ENCODE results near the gene HDGFL2. TPM values are rescaled to one million over a fixed set of nuclear protein-coding genes. Genes with fewer than 3 reads are reported as not detected.

Gene HDGFL2
- total RNA-seq, 2 donors from 2014 or later: 40.8 to 61.8 TPM

GRCh38 chr19:4441994-4442818 is 29.9 kb upstream of the HDGFL2 start:
- 66% methylated on average over 22 of the region's 22 CpGs for WGBS
- no peak for DNase-seq (ENCODE audit: low spot score)
- Histone ChIP-seq H3K36me3 (peaks cover 12 to 27% of the 10 kb centered on the region in 2 donors), H3K4me3 (no peak overlapping the region), H3K27ac (no peak overlapping the region), H3K4me1 (replicated peaks) (no peaks in the 10 kb centered on the region), H3K9me3 (no peaks in the 10 kb centered on the region), H3K27me3 (replicated peaks; ENCODE audit: insufficient read depth) (no peaks in the 10 kb centered on the region)
- intact Hi-C loops (cut with DNase I): no loop called here
- TF ChIP-seq CTCF (IDR thresholded peaks at IDR 0.05) (no peak), POLR2AphosphoS5 (IDR thresholded peaks at IDR 0.05) (no peak), POLR2A (IDR thresholded peaks at IDR 0.05) (no peak)

GRCh38 chr19:4442819-4443146 is 29.3 kb upstream of the HDGFL2 start:
- Histone ChIP-seq H3K36me3 (peaks cover 18 to 32% of the 10 kb centered on the region in 2 donors), H3K9me3 (no peaks in the 10 kb centered on the region), H3K27ac (no peak overlapping the region), H3K4me1 (replicated peaks) (no peaks in the 10 kb centered on the region), H3K4me3 (no peak overlapping the region), H3K27me3 (replicated peaks; ENCODE audit: insufficient read depth) (no peaks in the 10 kb centered on the region)
- 81% methylated on average over 10 of the region's 10 CpGs for WGBS
- DNase-seq (ENCODE audit: low spot score): no peak
- TF ChIP-seq POLR2A (IDR thresholded peaks at IDR 0.05) (no peak), CTCF (IDR thresholded peaks at IDR 0.05) (no peak), POLR2AphosphoS5 (IDR thresholded peaks at IDR 0.05) (no peak)
- intact Hi-C loops (cut with DNase I): no loop called here

- Histone ChIP-seq H3K27me3 (replicated peaks; ENCODE audit: insufficient read depth) (no peaks in the 10 kb centered on the region), H3K9me3 (no peaks in the 10 kb centered on the region), H3K27ac (no peak overlapping the region), H3K4me1 (replicated peaks) (no peaks in the 10 kb centered on the region), H3K36me3 (peaks cover 20 to 36% of the 10 kb centered on the region in 2 donors), H3K4me3 (no peak overlapping the region)
- intact Hi-C loops (cut with DNase I): no loop called here
- TF ChIP-seq POLR2A (IDR thresholded peaks at IDR 0.05) (no peak), CTCF (IDR thresholded peaks at IDR 0.05) (no peak), POLR2AphosphoS5 (IDR thresholded peaks at IDR 0.05) (no peak)
- no peak for DNase-seq (ENCODE audit: low spot score)
- WGBS: 91% methylated on average over 14 of the region's 15 CpGs
These were observed 28.9 kb upstream of the HDGFL2 start for GRCh38 chr19:4443188-4443587.

GRCh38 chr19:4443966-4444764 is 27.9 kb upstream of the HDGFL2 start:
- no peak for DNase-seq (ENCODE audit: low spot score)
- Histone ChIP-seq H3K27me3 (replicated peaks; ENCODE audit: insufficient read depth) (no peaks in the 10 kb centered on the region), H3K4me1 (replicated peaks) (no peaks in the 10 kb centered on the region), H3K36me3 (peaks cover 26 to 36% of the 10 kb centered on the region in 2 donors), H3K9me3 (no peaks in the 10 kb centered on the region), H3K27ac (no peak overlapping the region), H3K4me3 (no peak overlapping the region)
- WGBS: 77% methylated on average over 18 of the region's 20 CpGs
- intact Hi-C loops (cut with DNase I): no loop called here
- no peak for TF ChIP-seq CTCF (IDR thresholded peaks at IDR 0.05)
- TF ChIP-seq POLR2AphosphoS5 (IDR thresholded peaks at IDR 0.05): no peak
- TF ChIP-seq POLR2A (IDR thresholded peaks at IDR 0.05): no peak

Measured in prostate gland (tissue), 2 donors.